HG02852 (cell line): ENCODE results near the gene ZFPM1.
"Not testable (repeated sequence)": the region's sequence is repeated elsewhere in the genome, so short reads cannot be mapped to it uniquely, and the experiment has no call there.

Experiments
- ATAC-seq: cut with Tn5 transposase; IDR thresholded peaks from one replicate; pipeline ENCODE4 v1.9.1; 2021; ENCODE audit warnings: mild to moderate bottlenecking, moderate library complexity; ENCODE audit not compliant: unreplicated experiment

Gene ZFPM1

GRCh38 chr16:88511060-88511459 lies 58.0 kb downstream of the ZFPM1 start:
- no peak for ATAC-seq

GRCh38 chr16:88511906-88512305 lies 58.8 kb downstream of the ZFPM1 start:
- no peak for ATAC-seq

- no peak for ATAC-seq
Observed at GRCh38 chr16:88512728-88513696, 59.9 kb downstream of the ZFPM1 start.

GRCh38 chr16:88514070-88514469 lies 61.0 kb downstream of the ZFPM1 start:
- ATAC-seq: no peak

- no peak for ATAC-seq
Observed at GRCh38 chr16:88514526-88515232, 61.6 kb downstream of the ZFPM1 start.

GRCh38 chr16:88515371-88515770 lies 62.3 kb downstream of the ZFPM1 start:
- no peak for ATAC-seq

GRCh38 chr16:88515925-88516594 lies 63.0 kb downstream of the ZFPM1 start:
- ATAC-seq: no peak

- no peak for ATAC-seq
Observed at GRCh38 chr16:88516601-88517061, 63.6 kb downstream of the ZFPM1 start.

- ATAC-seq: not testable (repeated sequence)
Observed at GRCh38 chr16:88517208-88517774, 64.2 kb downstream of the ZFPM1 start.

- ATAC-seq: not testable (repeated sequence)
Observed at GRCh38 chr16:88518411-88519111, 65.5 kb downstream of the ZFPM1 start.

GRCh38 chr16:88519240-88519639 lies 66.2 kb downstream of the ZFPM1 start:
- ATAC-seq: no peak

- ATAC-seq: no peak
Observed at GRCh38 chr16:88519938-88520653, 67.0 kb downstream of the ZFPM1 start.

- no peak for ATAC-seq
Observed at GRCh38 chr16:88521674-88522073, 68.6 kb downstream of the ZFPM1 start.

- no peak for ATAC-seq
Observed at GRCh38 chr16:88522276-88522949, 69.3 kb downstream of the ZFPM1 start.

GRCh38 chr16:88523309-88524161 lies 70.5 kb downstream of the ZFPM1 start:
- ATAC-seq: no peak

- ATAC-seq: no peak
Observed at GRCh38 chr16:88524274-88524972, 71.3 kb downstream of the ZFPM1 start.

GRCh38 chr16:88524973-88525662 lies 72.0 kb downstream of the ZFPM1 start:
- ATAC-seq: no peak
